Measurements from ENCODE around the gene ZNF710. TPM values are rescaled to one million over a fixed set of nuclear protein-coding genes. Genes with fewer than 3 reads are reported as not detected.

Gene ZNF710
- total RNA-seq, 2 experiments from 2014 or later: 19.4 to 20.7 TPM

GRCh38 chr15:90083419-90083818, 82.3 kb downstream of the ZNF710 start:
- Mint-ChIP-seq H3K4me3 (no peak overlapping the region), H3K4me1 (peaks cover 12% of the 10 kb centered on the region), H3K9me3 (no peaks in the 10 kb centered on the region), H3K27me3 (no peaks in the 10 kb centered on the region), H3K36me3 (ENCODE audit: low read depth) (peaks cover 50% of the 10 kb centered on the region), H3K27ac (no peak overlapping the region)
- CTCF ChIA-PET: interaction anchor here (2.2 kb wide), 1 partner anchor 185 kb away, joined by 10 read pairs; no protein-coding TSS in a partner anchor
- POLR2A ChIA-PET: interaction anchor here (0.7 to 5.0 kb wide), 2 partner anchors 18 to 190 kb away, joined by 3 to 16 read pairs; partner anchors contain the start of genes AP3S2 and IDH2
- DNase-seq: no peak

GRCh38 chr15:90083954-90084607, 83.0 kb downstream of the ZNF710 start:
- no peak overlapping the region for H3K4me3 Mint-ChIP-seq
- CTCF ChIA-PET: interaction anchor here (0.7 to 2.2 kb wide), 3 partner anchors 12 to 186 kb away, joined by 3 to 10 read pairs (median 3); no protein-coding TSS in a partner anchor
- DNase-seq: no peak
- H3K27me3 Mint-ChIP-seq: no peaks in the 10 kb centered on the region
- no peak overlapping the region for H3K27ac Mint-ChIP-seq
- peaks cover 14% of the 10 kb centered on the region for H3K4me1 Mint-ChIP-seq
- no peaks in the 10 kb centered on the region for H3K9me3 Mint-ChIP-seq
- peaks cover 53% of the 10 kb centered on the region for H3K36me3 Mint-ChIP-seq (ENCODE audit: low read depth)
- POLR2A ChIA-PET: interaction anchor here (0.6 to 5.0 kb wide), 2 partner anchors 18 to 190 kb away, joined by 4 to 16 read pairs; partner anchors contain the start of genes AP3S2 and IDH2

GRCh38 chr15:90084876-90085423, 83.8 kb downstream of the ZNF710 start:
- H3K9me3 Mint-ChIP-seq: no peaks in the 10 kb centered on the region
- peaks cover 62% of the 10 kb centered on the region for H3K36me3 Mint-ChIP-seq (ENCODE audit: low read depth)
- H3K27me3 Mint-ChIP-seq: no peaks in the 10 kb centered on the region
- peaks cover 14% of the 10 kb centered on the region for H3K4me1 Mint-ChIP-seq
- H3K27ac Mint-ChIP-seq: no peak overlapping the region
- CTCF ChIA-PET: interaction anchor here (0.7 to 4.0 kb wide), 9 partner anchors 10 to 324 kb away, joined by 3 to 19 read pairs (median 10); no protein-coding TSS in a partner anchor
- DNase-seq: no peak
- no peak overlapping the region for H3K4me3 Mint-ChIP-seq
- POLR2A ChIA-PET: interaction anchor here (0.6 to 5.0 kb wide), 3 partner anchors 17 to 191 kb away, joined by 4 to 16 read pairs (median 5); partner anchors contain the start of genes AP3S2 and IDH2

GRCh38 chr15:90085565-90085964, 84.4 kb downstream of the ZNF710 start:
- ChIA-PET CTCF (interaction anchor here (1.5 to 4.0 kb wide), 9 partner anchors 7 to 345 kb away, joined by 3 to 19 read pairs (median 9); no protein-coding TSS in a partner anchor), POLR2A (interaction anchor here (1.3 to 5.0 kb wide), 2 partner anchors 16 to 192 kb away, joined by 5 to 16 read pairs; partner anchors contain the start of genes AP3S2 and IDH2)
- H3K27me3 Mint-ChIP-seq: no peaks in the 10 kb centered on the region
- DNase-seq: no peak
- H3K4me1 Mint-ChIP-seq: peaks cover 14% of the 10 kb centered on the region
- H3K36me3 Mint-ChIP-seq (ENCODE audit: low read depth): peaks cover 66% of the 10 kb centered on the region
- no peak overlapping the region for H3K4me3 Mint-ChIP-seq
- no peak overlapping the region for H3K27ac Mint-ChIP-seq
- H3K9me3 Mint-ChIP-seq: no peaks in the 10 kb centered on the region

GRCh38 chr15:90086868-90087268, 85.7 kb downstream of the ZNF710 start:
- Mint-ChIP-seq H3K27ac (no peak overlapping the region), H3K36me3 (ENCODE audit: low read depth) (peaks cover 73% of the 10 kb centered on the region), H3K9me3 (no peaks in the 10 kb centered on the region), H3K4me3 (no peak overlapping the region), H3K4me1 (peaks cover 16% of the 10 kb centered on the region), H3K27me3 (no peaks in the 10 kb centered on the region)
- ChIA-PET CTCF (interaction anchor here (0.7 to 4.0 kb wide), 18 partner anchors 8 to 346 kb away, joined by 3 to 19 read pairs (median 6); partner anchors contain the start of genes CIB1, GDPGP1 and IDH2), POLR2A (interaction anchor here (1.2 to 5.0 kb wide), 5 partner anchors 12 to 212 kb away, joined by 3 to 16 read pairs (median 5); partner anchors contain the start of genes AP3S2 and IDH2)
- peak; percentile 63 for DNase-seq

GRCh38 chr15:90087454-90088154, 86.5 kb downstream of the ZNF710 start:
- Mint-ChIP-seq H3K4me1 (peaks cover 17% of the 10 kb centered on the region), H3K27ac (no peak overlapping the region), H3K4me3 (no peak overlapping the region), H3K27me3 (no peaks in the 10 kb centered on the region), H3K36me3 (ENCODE audit: low read depth) (peaks cover 73% of the 10 kb centered on the region), H3K9me3 (no peaks in the 10 kb centered on the region)
- ChIA-PET POLR2A (interaction anchor here (1.2 to 5.0 kb wide), 5 partner anchors 11 to 213 kb away, joined by 3 to 16 read pairs (median 5); partner anchors contain the start of genes AP3S2 and IDH2), CTCF (interaction anchor here (0.5 to 4.0 kb wide), 19 partner anchors 9 to 347 kb away, joined by 3 to 19 read pairs (median 5); partner anchors contain the start of genes CIB1, GDPGP1 and IDH2)
- peak; percentile 44 for DNase-seq

GRCh38 chr15:90090226-90090848, 89.2 kb downstream of the ZNF710 start:
- H3K9me3 Mint-ChIP-seq: no peaks in the 10 kb centered on the region
- no peaks in the 10 kb centered on the region for H3K27me3 Mint-ChIP-seq
- H3K4me1 Mint-ChIP-seq: peaks cover 32% of the 10 kb centered on the region
- H3K4me3 Mint-ChIP-seq: no peak overlapping the region
- DNase-seq: no peak
- no peak overlapping the region for H3K27ac Mint-ChIP-seq
- ChIA-PET CTCF (no interaction called here), POLR2A (interaction anchor here (1.1 kb wide), 1 partner anchor 11 kb away, joined by 3 read pairs; no protein-coding TSS in a partner anchor)
- H3K36me3 Mint-ChIP-seq (ENCODE audit: low read depth): peaks cover 64% of the 10 kb centered on the region

- peaks cover 40% of the 10 kb centered on the region for H3K4me1 Mint-ChIP-seq
- H3K36me3 Mint-ChIP-seq (ENCODE audit: low read depth): peaks cover 67% of the 10 kb centered on the region
- ChIA-PET POLR2A (interaction anchor here (1.1 kb wide), 1 partner anchor 12 kb away, joined by 3 read pairs; no protein-coding TSS in a partner anchor), CTCF (interaction anchor here (0.7 to 1.4 kb wide), 2 partner anchors 9 to 318 kb away, joined by 3 to 5 read pairs; no protein-coding TSS in a partner anchor)
- no peak overlapping the region for H3K27ac Mint-ChIP-seq
- no peaks in the 10 kb centered on the region for H3K27me3 Mint-ChIP-seq
- H3K4me3 Mint-ChIP-seq: no peak overlapping the region
- no peaks in the 10 kb centered on the region for H3K9me3 Mint-ChIP-seq
- no peak for DNase-seq
Observed at GRCh38 chr15:90091156-90091931, 90.2 kb downstream of the ZNF710 start.

- Mint-ChIP-seq H3K27ac (peak overlapping the region; percentile 58), H3K4me3 (peak overlapping the region; percentile 44), H3K27me3 (no peaks in the 10 kb centered on the region), H3K9me3 (no peaks in the 10 kb centered on the region), H3K36me3 (ENCODE audit: low read depth) (peaks cover 51% of the 10 kb centered on the region), H3K4me1 (peaks cover 66% of the 10 kb centered on the region)
- ChIA-PET POLR2A (no interaction called here), CTCF (no interaction called here)
- peak; percentile 43 for DNase-seq
Observed at GRCh38 chr15:90095521-90095959, 94.4 kb downstream of the ZNF710 start.

- peaks cover 44% of the 10 kb centered on the region for H3K36me3 Mint-ChIP-seq (ENCODE audit: low read depth)
- H3K27ac Mint-ChIP-seq: peak overlapping the region; percentile 93
- peak; percentile 81 for DNase-seq
- no peaks in the 10 kb centered on the region for H3K9me3 Mint-ChIP-seq
- peak overlapping the region; percentile 66 for H3K4me3 Mint-ChIP-seq
- CTCF ChIA-PET: interaction anchor here (3.2 kb wide), 1 partner anchor 11 kb away, joined by 19 read pairs; no protein-coding TSS in a partner anchor
- POLR2A ChIA-PET: interaction anchor here (5.7 to 6.1 kb wide), 2 partner anchors 135 to 204 kb away, joined by 36 to 56 read pairs; partner anchors contain the start of genes AP3S2, CIB1 and GDPGP1
- no peaks in the 10 kb centered on the region for H3K27me3 Mint-ChIP-seq
- peaks cover 71% of the 10 kb centered on the region for H3K4me1 Mint-ChIP-seq
Observed at GRCh38 chr15:90097475-90097874, 96.4 kb downstream of the ZNF710 start.

All from activated CD4-positive, alpha-beta memory T cell treated with anti-CD3 and anti-CD28 coated beads, Interleukin-2, amount 10 ng/mL, durations not matched to agents 7 days and 5 days (primary cell).